HEK293T (cell line): Measurements from ENCODE around the gene GID8.

Source experiments
- ELF4 ChIP-seq: fragments of 450-650 bp; IDR thresholded peaks from 2 replicates; pipeline ENCODE4 v1.6.1; 2017; ENCODE audit warnings: antibody characterized with exemption
- FOXA1 ChIP-seq: fragments of 450-650 bp; IDR thresholded peaks from 2 replicates; pipeline ENCODE4 v1.6.1; 2016; ENCODE audit warnings: mild to moderate bottlenecking
- FOXK2 ChIP-seq: fragments of 450-650 bp; IDR thresholded peaks from 2 replicates; pipeline ENCODE4 v1.6.1; 2016; ENCODE audit warnings: mild to moderate bottlenecking
- FOXM1 ChIP-seq: fragments of 450-650 bp; IDR thresholded peaks from 2 replicates; pipeline ENCODE4 v1.6.1; 2017; ENCODE audit warnings: mild to moderate bottlenecking, borderline replicate concordance
- HDGF ChIP-seq: fragments of 450-650 bp; IDR thresholded peaks from 2 replicates; pipeline ENCODE4 v1.6.1; 2017; ENCODE audit warnings: antibody characterized with exemption, borderline replicate concordance
- LEF1 ChIP-seq: fragments of 450-650 bp; IDR thresholded peaks from 2 replicates; pipeline ENCODE4 v1.6.1; 2017; ENCODE audit warnings: mild to moderate bottlenecking, borderline replicate concordance
- SP1 ChIP-seq: fragments of 450-650 bp; IDR thresholded peaks from 2 replicates; pipeline ENCODE4 v1.6.1; 2017
- SUZ12 ChIP-seq: fragments of 450-650 bp; IDR thresholded peaks from 2 replicates; pipeline ENCODE4 v1.6.1; 2016; ENCODE audit warnings: mild to moderate bottlenecking
- TARDBP ChIP-seq: fragments of 450-650 bp; IDR thresholded peaks from 2 replicates; pipeline ENCODE4 v1.6.1; 2016
- ZNF384 ChIP-seq: fragments of 450-650 bp; IDR thresholded peaks from 2 replicates; pipeline ENCODE4 v1.6.1; 2016
- TF ChIP-seq, protein P1 (sequence below): fragments of 450-650 bp; IDR thresholded peaks from 2 replicates; pipeline ENCODE4 v1.6.1; 2016

DNA sequence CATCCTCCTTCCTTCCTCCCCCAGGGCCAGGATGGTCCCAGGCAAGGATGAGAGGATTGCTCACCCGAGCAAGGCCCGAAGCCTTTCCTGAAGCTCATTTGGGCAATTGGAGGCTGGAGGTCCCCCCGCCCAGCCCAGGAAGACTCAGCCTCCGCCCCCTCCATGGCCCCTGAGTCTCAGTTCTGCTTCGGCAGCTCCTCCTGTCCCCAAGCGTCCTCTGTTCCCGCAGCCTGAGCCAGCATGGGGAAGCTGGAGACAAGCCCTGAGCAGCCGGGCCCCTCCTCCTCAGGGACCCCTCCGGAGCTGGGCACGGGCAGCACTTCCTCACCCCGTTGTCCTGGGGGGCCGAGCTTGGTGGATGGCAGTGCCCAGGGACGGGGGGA lies 40.6 kb downstream of the GID8 start:
- TF ChIP-seq SUZ12 (no peak), SP1 (no peak), TARDBP (no peak), FOXM1 (no peak), HDGF (no peak), LEF1 (no peak), FOXA1 (no peak), ZNF384 (no peak), FOXK2 (no peak), ELF4 (no peak)
- TF ChIP-seq, protein P1, sequence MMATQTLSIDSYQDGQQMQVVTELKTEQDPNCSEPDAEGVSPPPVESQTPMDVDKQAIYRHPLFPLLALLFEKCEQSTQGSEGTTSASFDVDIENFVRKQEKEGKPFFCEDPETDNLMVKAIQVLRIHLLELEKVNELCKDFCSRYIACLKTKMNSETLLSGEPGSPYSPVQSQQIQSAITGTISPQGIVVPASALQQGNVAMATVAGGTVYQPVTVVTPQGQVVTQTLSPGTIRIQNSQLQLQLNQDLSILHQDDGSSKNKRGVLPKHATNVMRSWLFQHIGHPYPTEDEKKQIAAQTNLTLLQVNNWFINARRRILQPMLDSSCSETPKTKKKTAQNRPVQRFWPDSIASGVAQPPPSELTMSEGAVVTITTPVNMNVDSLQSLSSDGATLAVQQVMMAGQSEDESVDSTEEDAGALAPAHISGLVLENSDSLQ = no peak
